Measurements from ENCODE around the gene RHOC.

The RHOC gene

DNA sequence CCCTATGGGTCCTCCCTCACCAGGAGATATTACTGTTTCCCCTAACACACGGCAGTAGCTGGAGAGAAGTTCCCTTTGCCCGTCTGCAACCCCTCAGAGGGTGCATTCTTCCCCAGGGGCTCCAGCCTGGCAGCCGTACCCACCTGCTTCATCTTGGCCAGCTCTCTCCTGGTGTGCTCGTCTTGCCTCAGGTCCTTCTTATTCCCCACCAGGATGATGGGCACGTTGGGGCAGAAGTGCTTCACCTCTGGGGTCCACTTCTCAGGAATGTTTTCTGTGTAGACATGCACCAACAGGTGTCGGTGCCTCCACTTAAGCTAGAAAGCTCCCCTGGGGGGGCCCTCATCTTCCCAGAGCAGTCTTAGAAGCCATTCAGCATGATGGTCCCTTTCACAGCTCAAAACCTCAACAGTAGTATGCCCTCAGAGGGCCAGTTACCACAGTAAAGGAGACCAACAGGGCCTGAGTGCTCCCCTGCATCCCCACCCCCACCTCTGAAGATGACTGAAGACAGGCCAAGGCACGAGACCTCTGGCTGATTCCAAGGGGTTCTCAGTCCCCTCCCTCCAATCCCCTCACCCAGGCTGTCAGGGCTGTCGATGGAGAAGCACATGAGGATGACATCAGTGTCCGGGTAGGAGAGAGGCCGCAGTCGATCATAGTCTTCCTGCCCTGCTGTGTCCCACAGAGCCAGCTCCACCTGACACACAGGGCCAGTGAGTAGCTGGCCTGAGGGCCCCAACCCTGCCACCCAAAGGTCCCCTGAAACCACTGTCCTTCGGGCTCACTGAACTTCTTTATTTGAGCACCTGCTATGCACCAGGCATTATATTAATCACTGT, 4.3 kb downstream of the RHOC start:
- TF ChIP-seq, protein P1, sequence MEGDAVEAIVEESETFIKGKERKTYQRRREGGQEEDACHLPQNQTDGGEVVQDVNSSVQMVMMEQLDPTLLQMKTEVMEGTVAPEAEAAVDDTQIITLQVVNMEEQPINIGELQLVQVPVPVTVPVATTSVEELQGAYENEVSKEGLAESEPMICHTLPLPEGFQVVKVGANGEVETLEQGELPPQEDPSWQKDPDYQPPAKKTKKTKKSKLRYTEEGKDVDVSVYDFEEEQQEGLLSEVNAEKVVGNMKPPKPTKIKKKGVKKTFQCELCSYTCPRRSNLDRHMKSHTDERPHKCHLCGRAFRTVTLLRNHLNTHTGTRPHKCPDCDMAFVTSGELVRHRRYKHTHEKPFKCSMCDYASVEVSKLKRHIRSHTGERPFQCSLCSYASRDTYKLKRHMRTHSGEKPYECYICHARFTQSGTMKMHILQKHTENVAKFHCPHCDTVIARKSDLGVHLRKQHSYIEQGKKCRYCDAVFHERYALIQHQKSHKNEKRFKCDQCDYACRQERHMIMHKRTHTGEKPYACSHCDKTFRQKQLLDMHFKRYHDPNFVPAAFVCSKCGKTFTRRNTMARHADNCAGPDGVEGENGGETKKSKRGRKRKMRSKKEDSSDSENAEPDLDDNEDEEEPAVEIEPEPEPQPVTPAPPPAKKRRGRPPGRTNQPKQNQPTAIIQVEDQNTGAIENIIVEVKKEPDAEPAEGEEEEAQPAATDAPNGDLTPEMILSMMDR (IDR thresholded peaks at IDR 0.05; ENCODE audit: borderline replicate concordance, control extremely low read depth, extremely low read depth, insufficient read depth, missing control alignments) = no peak
- DNase-seq (ENCODE audit: low spot score) = no peak
- in situ Hi-C loops (cut with MboI; ENCODE audit: low sequenced_read_pairs, unreplicated experiment) = loop anchor here (10.0 to 25.0 kb wide), 2 partner anchors 198 to 335 kb away; partner anchors contain the start of gene WNT2B

DNA sequence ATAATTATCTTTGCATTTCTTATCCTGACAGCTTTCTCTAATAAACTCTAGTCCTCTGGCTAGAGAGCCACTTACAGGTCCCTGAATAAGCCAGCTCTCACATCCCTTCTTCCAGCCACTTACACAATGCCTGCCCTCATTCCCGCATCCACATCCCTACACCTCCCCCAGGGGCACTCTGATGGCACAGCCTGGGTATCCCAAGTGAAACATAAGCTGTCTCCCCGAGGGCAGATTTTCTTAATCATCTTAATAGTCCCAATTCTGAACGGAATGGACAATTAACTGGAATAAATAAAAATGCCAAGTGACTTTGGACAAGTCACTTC, 4.9 kb downstream of the RHOC start:
- TF ChIP-seq, protein P1 (IDR thresholded peaks at IDR 0.05; ENCODE audit: borderline replicate concordance, control extremely low read depth, extremely low read depth, insufficient read depth, missing control alignments) = no peak

DNA sequence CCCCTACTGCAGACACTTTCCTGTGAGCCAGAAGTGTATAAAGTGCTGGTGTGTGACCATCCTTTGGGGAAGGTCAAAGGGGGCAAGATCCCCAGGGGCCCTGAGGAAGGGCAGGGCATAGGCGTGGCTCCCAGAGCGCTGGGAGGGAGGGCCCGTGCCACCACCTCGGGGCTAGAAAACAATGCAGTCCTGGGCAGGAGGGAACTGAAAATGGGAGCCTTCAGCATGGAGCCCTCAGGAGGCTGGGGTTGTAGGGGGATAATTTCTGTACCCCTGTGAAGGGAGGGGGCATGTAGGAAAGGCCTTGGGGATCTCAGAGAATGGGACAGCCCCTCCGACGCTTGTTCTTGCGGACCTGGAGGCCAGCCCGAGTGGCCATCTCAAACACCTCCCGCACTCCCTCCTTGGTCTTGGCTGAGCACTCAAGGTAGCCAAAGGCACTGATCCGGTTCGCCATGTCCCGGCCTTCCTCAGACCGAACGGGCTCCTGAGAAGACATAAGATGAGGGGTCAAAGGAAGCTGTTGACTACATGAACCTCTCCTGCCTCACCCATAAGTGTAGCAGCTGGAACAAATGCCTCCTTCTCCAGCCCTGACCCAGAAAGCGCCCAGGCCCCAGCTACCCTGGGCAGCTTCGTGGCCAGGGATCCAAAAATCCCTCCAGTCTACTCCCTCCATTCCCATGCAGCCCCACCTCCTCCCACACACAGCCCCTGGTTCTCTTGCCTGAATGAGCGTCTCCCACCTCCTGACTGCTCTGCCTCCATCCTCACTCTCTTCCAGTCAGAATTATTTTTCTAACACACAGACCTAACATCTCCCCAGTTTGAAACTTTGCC, 5.5 kb downstream of the RHOC start:
- in situ Hi-C loops (cut with MboI; ENCODE audit: low sequenced_read_pairs, unreplicated experiment) = loop anchor here (10.0 to 25.0 kb wide), 2 partner anchors 197 to 336 kb away; partner anchors contain the start of gene WNT2B
- DNase-seq (ENCODE audit: low spot score) = no peak
- TF ChIP-seq, protein P1 (IDR thresholded peaks at IDR 0.05; ENCODE audit: borderline replicate concordance, control extremely low read depth, extremely low read depth, insufficient read depth, missing control alignments) = no peak

More for the DNA sequence above, 4.9 kb downstream of the RHOC start:
- in situ Hi-C loops (cut with MboI; ENCODE audit: low sequenced_read_pairs, unreplicated experiment) = loop anchor here (10.0 to 25.0 kb wide), 2 partner anchors 197 to 335 kb away; partner anchors contain the start of gene WNT2B
- DNase-seq (ENCODE audit: low spot score) = no peak

DNA sequence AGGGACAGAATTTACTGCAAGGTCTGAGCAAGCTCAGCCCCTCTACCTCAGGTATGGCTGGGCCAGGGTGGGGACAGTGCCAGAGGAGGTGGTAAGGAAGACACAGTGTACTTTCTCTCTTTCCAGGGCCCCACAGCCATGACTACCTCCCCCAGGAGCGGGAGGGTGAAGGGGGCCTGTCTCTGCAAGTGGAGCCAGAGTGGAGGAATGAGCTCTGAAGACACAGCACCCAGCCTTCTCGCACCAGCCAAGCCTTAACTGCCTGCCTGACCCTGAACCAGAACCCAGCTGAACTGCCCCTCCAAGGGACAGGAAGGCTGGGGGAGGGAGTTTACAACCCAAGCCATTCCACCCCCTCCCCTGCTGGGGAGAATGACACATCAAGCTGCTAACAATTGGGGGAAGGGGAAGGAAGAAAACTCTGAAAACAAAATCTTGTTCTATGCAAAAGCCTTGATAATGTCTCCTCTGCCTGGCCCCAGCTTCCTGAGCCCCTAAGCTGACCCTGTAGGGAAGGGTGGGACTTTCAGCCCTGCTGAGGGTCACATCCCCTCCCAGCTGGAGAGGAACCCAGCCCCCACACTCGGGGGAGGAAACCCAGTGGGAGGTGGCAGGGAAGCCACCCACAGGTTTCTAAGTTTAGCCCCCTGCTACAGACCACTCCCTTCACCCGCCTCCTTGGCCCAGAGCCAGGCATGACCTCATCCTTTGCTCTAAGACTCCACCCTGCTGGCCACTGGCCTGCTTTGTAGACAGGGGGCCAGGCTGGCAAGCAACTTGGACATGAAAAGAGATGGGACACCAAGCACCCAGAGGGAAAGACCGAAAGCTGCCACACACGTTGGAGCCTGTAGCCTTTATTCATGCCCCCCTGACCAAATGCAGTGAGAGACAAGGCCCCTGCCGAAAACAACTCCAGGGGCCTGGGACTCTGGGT, 6.4 kb downstream of the RHOC start:
- in situ Hi-C loops (cut with MboI; ENCODE audit: low sequenced_read_pairs, unreplicated experiment) = loop anchor here (10.0 to 25.0 kb wide), 2 partner anchors 196 to 337 kb away; partner anchors contain the start of gene WNT2B
- TF ChIP-seq, protein P1 (IDR thresholded peaks at IDR 0.05; ENCODE audit: borderline replicate concordance, control extremely low read depth, extremely low read depth, insufficient read depth, missing control alignments) = no peak
- DNase-seq (ENCODE audit: low spot score) = peak; percentile 86

DNA sequence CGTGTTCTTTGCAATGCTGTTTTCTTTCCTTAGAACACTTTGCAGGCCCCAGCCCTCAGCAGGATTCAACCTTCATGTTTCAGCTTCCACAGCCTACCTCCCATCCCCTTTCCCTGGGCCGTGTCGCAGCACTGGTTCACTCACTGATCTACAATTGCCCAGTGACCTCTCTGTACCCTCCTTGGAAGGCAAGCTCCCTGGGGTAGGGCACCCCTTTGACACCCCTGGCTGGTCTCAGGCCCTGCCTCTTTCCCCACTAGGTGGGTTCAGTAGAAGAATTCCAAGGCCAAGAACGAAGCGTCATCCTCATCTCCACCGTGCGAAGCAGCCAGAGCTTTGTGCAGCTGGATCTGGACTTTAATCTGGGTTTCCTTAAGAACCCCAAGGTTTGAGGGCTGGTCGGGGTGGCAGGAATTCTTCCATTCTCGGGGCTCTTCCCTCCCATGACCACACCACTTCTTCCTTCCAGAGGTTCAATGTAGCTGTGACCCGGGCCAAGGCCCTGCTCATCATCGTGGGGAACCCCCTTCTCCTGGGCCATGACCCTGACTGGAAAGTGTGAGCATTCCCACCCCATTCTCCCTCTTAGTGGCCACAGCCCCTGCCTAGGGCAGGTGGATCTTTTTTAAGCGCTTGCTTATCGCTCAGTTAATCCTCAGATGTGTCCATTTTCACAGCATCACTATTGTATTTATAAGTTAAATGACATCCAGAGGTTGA, 7.3 kb downstream of the RHOC start:
- DNase-seq (ENCODE audit: low spot score) = no peak
- in situ Hi-C loops (cut with MboI; ENCODE audit: low sequenced_read_pairs, unreplicated experiment) = loop anchor here (10.0 to 25.0 kb wide), 2 partner anchors 195 to 338 kb away; partner anchors contain the start of gene WNT2B
- TF ChIP-seq, protein P1 (IDR thresholded peaks at IDR 0.05; ENCODE audit: borderline replicate concordance, control extremely low read depth, extremely low read depth, insufficient read depth, missing control alignments) = no peak
